AG08396 (cell line): ENCODE measurements around the gene FRA10AC1.
"Not testable (repeated sequence)": the region's sequence is repeated elsewhere in the genome, so short reads cannot be mapped to it uniquely, and the experiment has no call there.

Source experiments
- DNase-seq: peaks from one replicate; pipeline ENCODE4 v3.0.0; 2012; ENCODE audit warnings: low spot score, mixed read lengths

The FRA10AC1 gene

DNA sequence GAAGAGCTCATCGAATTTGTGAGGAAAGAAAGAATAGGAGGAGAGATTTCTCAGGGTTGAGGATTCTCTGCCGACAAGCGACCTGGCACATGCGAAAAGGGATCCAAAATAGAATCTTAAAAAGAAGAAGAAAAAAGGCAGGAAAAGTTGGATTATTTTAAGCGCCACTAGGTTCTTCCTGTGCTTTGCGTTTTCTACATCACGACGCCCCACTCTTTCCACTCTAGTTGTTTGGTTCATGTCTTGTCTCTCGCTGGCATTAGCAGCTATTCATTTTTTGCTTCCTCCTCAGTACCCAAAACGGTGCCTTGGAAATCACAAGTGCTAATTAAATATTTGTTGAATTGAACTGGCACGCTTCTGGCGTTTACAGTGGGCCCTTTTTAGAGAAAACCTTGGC lies 674 bp upstream of the FRA10AC1 start:
- peak; percentile 12 for DNase-seq

DNA sequence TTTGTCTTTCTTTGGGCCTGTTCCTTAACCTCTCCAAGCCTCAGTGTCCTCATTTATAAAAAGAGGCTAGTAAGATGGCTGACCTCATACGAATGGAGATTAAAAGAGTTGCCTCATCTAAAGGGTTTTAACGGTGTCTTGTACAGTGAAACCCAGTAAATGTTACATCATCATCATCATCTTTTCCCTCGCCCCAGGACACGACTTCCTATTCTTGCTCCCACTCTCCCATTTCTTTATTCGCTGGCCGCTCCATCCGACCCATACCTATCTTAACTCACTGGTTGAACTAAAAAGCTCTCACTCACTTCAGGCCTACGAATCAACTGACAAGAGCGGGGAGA lies 554 bp downstream of the FRA10AC1 start:
- DNase-seq: peak; percentile 13

DNA sequence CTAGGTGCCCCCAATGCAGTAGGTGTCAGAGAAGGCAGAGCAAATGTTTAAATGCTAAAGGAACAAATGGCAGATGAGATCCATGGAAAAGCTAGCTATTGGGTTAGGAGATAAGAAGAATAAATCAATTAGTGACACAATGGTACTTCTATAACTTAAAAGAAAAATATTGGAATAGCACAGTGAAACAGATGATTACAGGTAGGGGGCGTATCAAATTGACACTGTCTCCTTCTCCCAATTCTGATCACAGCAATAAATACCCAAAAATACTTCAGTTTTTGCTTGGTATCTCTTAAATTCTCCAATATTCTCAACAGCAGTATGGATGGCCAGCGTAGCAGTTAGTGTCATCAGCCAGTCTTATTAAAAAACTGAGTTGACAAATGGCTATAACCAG lies 5.2 kb downstream of the FRA10AC1 start:
- no peak for DNase-seq

DNA sequence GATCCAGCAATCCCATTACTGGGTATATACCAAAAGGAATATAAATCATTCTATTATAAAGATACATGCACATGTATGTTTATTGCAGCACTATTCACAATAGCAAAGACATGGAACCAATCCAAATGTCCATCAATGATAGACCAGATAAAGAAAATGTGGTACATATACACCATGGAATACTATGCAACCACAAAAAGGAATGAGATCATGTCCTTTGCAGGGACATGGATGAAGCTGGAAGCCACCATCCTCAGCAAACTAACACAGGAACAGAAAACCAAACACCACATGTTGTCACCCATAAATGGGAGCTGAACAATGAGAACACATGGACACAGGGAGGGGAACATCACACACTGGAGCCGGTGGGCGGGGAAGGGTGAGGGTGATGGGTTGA lies 5.8 kb downstream of the FRA10AC1 start:
- not testable (repeated sequence) for DNase-seq

DNA sequence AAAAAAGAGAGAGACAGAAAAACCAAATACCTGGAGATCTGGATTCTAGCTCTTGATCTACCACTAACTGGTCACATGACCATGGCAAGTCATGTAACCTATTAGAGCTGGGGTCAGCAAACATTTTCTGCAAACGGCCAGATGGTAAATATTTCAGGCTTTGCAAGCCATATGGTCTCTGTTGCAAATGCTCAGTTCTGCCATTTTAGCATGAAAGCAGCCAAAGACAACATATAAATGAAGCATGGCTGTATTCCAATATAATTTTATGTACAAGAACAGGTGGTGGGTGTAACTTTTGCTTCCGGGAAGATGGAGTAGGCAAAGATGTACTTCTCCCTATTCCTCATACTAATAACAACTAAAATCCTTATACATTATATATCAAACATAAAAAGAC lies 6.7 kb downstream of the FRA10AC1 start:
- no peak for DNase-seq

DNA sequence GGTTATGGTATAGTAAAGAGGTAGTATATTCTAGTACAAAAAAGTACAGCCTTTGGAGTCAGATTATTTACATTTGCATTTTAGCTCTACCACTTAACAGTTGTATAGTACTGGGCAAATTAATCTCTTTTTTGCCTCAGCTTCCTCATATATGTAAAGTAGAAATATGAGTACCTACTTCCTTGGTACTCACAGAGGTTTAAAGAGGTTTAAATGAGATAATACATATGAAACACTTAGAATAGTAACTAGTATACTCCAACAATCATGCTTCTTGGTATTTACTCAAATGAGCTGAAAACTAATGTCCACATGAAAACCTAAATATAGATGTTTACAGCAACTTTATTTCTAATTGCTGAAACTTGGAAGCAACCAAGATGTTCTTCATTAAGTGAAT lies 14.7 kb downstream of the FRA10AC1 start:
- DNase-seq: no peak

DNA sequence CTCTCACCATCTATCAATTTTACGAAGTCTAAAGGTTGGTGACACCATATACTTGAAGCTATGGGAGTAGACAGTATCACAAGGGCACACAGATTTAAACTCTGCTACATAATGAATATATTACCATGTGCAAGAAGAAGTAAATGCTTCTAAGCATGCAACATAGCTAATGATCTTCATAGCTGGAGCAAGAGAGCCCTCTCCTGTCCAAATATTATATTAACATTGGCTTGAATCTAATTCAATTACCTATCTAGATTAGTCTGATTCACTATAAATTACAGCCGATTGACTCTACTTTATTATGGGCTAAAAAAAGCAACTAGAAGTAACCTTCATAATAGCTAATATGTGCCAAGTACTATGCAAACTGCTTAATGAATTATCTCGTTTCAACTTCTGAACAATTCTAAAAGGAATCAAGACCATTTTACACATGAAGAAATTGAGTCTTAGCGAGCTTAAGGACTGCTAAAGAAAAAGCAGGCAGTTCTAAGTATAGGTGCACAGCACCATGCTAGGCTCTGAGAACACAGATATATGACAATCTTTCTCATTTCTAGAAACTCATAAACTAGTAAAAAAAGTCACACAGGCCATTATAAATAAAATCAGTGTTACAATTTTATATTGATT lies 21.9 kb downstream of the FRA10AC1 start:
- peak; percentile 13 for DNase-seq

DNA sequence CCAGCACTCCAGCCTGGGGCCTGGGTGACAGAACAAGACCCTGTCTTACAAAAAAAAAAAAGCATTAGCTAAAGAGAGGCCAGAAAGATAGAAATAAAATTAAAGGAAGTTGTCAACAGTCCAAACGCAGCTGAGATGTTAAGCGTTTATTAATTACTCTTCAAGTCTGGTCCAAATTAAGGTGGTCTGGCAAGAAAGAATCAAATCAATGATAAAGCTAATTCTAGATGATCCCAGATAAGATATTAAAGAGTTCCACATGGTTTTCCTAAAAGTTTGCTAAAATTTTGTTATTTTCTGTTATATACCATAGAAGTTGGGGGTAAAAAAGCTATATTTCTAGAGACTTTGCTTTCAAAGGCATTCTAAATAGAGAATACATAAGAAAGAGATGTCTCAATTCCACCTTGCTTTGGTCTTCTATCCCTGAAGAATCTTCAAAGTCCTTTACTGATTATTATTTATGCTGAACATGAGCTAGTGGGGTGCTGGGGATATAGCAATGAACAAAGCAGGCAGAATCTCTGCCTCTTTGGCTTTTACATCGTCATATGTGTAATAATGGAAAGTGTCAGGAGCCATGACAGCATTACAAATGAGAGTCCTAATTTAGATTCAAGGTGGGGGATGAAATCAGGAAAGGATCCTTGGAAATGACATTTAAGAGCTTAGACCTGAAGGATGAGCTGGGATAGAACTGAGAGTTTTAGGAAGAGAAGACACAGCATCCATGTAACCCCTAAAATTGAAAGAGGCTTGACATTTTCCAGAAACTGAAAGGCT lies 23.4 kb downstream of the FRA10AC1 start:
- no peak for DNase-seq

DNA sequence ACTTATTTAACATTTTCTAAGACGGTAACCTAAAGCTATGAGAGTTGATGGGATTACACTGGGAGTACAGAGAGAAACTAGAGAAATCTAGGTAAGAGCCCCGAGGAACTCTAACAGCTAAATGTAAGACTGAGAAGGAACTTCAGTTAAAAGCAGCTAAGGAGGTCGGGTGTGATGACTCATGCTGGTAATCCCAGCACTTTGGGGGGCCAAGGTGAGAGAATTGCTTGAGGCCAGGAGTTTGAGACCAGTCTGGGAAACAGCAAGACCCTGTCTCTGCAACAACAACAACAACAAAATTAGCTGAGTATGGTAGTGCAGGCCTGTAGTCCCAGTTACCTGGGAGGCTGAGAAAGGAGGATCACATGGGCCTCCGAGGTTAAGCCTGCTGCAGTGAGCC lies 24.0 kb downstream of the FRA10AC1 start:
- no peak for DNase-seq

DNA sequence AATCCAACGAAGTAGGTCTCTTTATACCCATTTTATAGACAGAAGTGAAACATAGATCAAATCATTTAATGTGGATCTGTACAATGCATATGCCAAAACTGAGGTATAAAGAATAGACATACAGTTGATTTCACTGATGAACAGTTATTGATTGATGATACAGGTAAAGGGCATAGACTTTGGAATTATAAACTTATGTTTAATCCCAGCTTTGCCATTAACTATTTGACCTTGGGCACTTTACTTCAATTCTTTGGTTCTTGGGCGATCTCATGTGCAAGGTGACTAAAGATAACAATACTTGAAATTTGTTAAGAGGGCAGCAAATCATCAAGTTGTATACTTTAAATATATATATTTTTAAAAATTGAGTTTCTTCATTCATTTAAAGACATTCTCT lies 28.6 kb downstream of the FRA10AC1 start:
- no peak for DNase-seq

DNA sequence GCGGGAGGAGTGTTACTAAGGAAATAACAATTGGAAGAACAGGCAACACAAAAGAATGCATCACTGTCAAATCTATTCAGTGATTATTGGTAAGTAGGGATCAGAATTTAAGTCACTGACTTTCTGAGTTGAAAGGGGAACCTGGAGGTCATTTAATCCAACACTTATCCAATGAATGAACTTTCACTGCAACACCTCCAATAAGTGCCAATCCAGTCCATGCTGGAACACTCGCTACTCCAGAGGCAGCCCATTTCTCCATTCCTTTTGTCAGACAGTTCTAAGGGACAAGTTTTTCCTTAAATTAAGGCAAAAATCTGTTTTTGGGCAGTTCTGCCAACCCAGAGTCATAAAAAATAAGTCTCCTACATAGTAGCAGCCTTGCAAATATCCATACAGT lies 29.5 kb downstream of the FRA10AC1 start:
- no peak for DNase-seq

DNA sequence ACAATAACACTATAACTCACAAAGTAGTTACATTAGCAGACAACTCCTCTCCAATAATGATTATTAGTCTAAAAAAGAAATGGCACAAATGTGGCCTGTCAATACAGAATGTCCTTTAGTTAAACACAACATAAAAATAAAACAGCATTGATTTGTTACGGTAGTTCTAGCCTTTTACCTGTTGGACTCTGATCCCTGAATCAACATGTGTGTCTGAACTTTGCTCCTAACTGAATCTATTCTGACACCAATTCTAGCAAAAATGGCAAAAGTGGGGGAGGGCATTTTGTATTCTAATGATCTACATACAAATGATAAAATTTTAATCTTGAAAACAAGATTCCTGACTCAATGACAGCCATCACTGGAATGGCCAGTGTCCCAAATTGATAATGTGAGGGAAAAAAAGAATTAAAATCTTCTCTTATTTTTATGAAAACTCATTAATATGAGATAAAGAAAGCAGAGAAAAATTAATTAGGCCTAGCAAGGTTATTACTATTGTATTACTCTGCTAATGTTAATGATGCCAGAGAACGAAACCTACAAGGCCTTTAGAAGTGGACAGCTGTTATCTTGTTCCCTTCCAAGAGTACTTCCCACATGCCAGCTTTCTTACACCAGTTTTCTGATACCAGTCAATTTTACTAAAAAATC lies 30.2 kb downstream of the FRA10AC1 start:
- no peak for DNase-seq

DNA sequence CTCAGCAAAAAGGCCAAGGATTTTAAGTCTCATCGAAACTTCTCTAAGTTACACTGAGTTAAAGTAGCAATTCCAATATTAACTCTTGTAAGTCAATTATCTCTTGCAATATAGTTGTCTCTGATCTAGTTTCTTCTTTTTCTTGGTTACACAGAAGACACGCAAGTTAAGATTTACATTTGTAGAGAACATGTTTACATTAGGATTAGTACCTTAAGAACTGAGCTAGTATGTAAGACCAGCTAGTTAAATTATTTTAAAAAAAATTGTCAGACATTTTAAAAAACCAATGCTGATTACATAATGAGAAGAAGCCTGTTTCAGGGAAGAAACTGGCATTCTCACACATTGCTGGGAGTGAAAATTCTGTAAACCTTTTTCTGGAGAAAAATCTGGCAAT lies 31.4 kb downstream of the FRA10AC1 start:
- DNase-seq: no peak

DNA sequence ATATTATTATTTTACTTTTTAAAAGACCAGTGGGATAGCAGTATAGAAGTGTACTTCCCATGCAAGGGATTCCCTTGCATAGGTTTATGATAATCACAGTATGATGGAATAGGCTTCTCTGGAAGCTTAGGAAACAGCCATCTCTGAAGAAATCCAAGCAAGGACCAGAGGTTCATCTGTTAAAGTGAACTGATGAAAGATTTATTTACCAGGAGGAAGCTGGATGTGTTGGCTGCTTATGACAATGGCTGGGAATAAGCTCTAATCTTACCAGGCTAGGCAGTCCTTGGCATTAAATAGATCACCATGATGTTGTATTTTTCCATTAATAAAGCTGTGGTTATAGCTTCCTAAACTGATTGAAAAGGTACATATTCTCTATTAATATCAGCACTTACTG lies 32.0 kb downstream of the FRA10AC1 start:
- DNase-seq: no peak

DNA sequence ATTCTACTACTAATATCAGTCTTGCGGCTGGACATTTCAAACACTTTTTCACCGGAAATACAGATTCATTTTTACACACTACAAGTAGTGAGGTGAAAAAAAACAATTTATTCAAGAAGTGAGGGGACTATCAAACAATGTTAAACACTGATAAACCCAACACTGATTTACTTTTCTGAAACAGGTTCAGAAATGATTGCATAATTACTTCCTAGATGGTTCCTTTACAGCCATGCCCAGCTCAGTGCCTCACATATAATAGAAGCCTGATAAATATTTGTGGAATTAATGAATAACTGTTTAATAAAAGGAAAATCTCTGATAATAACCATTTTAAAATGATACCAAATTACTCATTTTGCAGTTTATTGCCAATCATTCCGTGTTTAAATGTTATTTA lies 34.6 kb downstream of the FRA10AC1 start:
- no peak for DNase-seq

DNA sequence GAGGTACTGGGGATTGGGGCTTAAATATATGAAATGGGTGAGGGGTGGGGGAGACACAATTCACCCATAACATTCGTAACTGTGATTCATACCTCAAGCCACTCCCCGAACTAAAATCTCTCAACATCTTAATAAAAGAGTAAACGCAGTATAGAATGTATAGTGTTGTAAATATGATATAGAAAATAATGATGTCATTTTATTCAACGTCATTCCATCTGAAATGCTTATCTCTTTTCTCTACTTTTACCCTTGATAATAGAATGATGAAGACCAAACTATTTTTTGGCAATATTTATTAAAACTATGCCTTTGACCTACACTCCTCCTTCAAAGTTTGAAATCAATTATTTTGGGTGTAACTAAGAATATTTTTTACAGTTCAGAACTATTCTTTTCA lies 36.4 kb downstream of the FRA10AC1 start:
- DNase-seq: no peak

DNA sequence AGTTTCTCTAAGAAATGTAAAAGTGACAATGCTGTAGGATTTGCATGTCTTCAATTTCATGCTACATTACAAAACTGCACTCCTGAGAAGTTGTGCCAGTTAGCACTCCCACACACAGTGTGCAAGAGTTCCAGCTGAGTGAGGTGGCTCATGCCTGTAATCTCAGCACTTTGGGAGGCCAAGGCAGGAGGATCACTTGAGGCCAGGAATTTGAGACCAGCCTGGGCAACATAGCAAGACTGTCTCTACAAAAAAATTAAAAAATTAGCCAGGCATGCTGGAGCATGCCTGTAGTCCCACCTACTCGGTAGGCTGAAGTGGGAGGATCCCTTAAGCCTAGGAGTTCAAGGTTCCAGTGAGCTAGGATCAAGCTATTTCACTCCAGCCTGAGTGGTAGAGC lies 44.6 kb downstream of the FRA10AC1 start:
- DNase-seq: no peak

DNA sequence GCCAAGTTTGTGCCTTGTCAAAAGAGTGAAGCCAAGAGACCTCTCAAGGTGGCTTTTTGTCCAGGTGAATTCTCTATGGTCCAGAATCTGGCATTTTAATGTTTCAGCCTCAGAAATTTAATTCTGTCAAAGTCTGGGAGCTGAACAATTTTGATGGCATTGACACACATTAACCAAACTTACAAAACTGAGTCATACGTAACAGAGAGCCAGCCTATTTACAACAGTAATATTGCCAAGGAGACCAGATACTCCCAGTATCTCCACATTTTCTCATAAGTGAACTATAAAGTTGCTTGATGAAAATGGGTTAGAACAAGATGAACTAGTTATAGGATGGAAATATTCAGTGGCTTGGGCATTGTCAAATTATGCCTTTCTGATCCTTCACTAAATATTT lies 46.2 kb downstream of the FRA10AC1 start:
- no peak for DNase-seq

DNA sequence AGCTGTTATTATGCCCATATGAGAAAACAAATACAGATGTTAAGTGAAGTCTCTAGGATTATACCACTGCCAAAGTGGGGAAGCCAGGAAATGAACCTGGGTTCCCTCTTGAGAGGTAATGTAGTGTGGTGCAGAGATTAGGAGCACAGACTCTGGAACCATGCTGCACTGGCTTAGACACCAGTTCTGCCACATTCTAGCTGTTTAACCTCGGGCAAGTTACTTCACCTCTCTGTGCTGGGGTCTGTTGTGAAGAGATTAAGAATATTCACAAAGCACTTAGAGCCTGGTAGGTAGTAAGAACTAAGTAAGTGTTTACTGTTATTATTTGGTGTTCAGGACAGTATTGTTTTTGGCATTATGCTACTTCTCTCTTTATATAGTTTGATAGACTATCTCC lies 48.2 kb downstream of the FRA10AC1 start:
- no peak for DNase-seq

DNA sequence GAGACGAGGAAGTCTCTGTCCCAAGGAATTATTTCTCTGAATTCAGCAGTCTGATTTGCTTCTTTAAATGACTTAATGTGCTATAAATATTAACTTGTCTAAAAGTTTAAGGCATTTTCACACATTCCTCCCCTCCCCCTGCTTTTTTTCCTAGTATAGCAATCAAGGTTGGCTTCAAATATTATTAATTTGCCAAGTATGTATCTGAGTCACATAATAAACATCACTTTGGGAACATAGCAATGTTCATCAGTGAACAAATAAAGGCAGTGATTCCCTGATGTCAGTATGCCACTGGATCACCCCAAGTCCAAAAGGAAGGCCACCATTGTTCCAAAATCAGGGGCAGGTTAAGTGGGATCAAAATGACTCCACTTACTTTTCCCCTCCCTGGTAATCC lies 49.5 kb downstream of the FRA10AC1 start:
- DNase-seq: peak; percentile 7

DNA sequence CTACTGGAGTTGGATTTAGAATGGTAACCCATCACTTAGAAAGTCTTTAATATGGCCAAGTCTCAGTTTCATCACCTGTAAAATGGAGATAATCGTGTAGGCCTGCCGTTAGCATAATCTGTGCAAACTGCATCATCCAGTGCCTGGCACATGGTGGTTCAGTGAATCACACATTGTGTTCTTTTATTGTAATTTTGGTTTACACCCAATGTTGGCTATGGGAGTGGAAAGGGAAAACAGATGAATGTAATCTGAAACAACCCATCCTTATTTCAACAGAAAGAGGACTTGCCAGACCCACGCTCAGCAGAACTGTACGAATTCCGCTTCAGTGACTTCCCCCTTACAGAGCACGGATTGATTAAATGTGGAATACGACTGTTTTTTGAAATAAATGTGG lies 62.6 kb downstream of the FRA10AC1 start:
- DNase-seq: no peak

DNA sequence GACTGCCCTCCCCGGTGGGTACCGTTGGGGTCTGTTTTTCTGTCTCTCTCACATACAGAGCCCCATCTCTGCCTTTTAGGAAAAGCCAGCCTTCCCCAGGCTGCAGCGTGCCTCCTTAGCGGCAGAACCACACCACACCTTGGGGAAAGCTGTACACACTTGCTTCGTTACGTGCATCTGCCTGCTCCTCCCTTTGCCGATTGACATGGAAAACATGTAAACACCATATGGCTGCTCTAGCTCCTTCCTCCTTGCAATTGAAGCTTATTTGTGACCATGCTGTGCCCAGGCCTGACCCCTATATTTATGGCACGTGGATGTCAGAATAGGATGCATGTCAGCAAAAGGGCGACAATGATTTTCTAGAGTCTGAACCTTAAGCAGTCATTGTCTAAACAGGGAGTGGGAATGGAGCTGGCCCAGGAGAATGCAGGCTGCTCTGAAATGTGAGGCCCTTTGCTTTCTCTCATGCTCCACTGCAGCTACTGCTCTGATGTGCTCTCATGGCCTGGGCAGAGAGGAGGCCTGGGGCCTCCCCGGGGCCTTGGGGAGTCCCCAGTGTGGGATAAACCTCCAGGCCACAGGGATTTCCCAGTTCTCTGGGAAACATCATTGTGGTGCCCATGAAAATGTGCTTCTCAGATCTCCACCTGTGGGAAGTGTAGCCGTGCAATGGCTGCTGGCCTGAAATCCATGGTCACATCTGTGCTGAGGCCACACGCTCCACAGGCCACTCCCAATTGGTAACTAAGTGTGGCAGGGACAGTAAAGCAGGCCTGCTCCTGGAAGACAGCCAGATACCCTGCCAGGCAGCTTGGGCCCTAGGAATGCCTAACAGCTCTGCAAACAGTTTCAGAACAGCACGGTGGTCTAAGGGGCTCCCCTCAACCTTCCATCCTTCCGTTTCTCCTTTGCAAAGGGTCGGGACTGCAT lies 71.5 kb downstream of the FRA10AC1 start:
- no peak for DNase-seq
